Stimulated activated CD4-positive, alpha-beta T cell treated with anti-CD3 and anti-CD28 coated beads, TNF-alpha, amount 100 ng/mL, for 24 hours (primary cell): ENCODE results near the gene DACT1.

Experiments used
- DNase-seq, 3 experiments: peaks; one replicate each; pipeline ENCODE4 v3.0.0-alpha.2; 2020; ENCODE audit warnings: low read depth in 3 of 3

Gene DACT1

DNA sequence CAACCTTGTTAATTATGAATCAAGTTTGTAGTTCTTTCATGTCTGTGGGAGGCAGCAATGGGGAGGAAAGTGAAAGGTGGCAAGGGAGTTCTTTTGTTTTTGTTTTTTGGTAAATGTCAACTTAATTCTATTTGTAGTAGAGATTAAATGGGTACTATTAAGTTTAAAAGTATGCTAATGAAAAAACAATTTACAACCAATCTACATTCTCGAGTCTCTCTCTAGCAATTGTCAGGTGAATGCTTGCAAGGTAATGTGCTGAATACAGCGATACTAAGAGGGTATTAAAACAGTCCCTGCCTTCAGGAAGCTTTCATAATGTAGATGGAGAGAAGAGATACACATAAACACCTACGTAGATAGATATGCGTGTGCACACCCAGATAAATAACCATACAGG is 1.6 kb upstream of the DACT1 start:
- no peak for DNase-seq

GRCh38 chr14:58637040-58637390 is 747 bp upstream of the DACT1 start:
- DNase-seq: peak in 1 of 3 experiments; percentile 46

GRCh38 chr14:58638231-58639197 is 752 bp downstream of the DACT1 start:
- peak in 1 of 3 experiments; percentile 22 for DNase-seq

- DNase-seq: no peak
Observed at GRCh38 chr14:58639198-58639565, 1.4 kb downstream of the DACT1 start.

GRCh38 chr14:58639842-58640484 is 2.2 kb downstream of the DACT1 start:
- DNase-seq: no peak

DNA sequence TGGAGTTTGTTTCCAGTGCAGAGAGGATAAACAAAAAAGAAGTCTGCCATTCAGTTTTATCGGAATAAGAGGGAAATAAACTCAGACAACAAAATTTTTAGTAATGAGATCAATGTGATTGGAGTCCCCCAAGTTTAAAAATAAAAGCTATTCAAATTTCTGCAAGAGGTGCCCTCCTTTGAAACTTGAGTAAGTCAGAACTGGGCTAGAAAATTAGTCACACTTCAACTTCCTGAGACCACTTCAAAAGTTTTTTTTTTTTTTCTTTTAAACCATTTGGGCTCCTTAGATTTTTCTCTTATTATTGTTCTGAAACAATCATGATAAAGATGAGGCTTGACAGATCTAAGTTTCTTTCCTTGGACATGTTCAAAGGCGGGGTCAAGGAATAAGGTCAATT is 3.2 kb downstream of the DACT1 start:
- DNase-seq: no peak

GRCh38 chr14:58641509-58641908 is 3.7 kb downstream of the DACT1 start:
- DNase-seq: no peak

- DNase-seq: no peak
Observed at GRCh38 chr14:58643366-58643765, 5.6 kb downstream of the DACT1 start.

- DNase-seq: no peak
Observed at GRCh38 chr14:58645641-58646040, 7.9 kb downstream of the DACT1 start.

DNA sequence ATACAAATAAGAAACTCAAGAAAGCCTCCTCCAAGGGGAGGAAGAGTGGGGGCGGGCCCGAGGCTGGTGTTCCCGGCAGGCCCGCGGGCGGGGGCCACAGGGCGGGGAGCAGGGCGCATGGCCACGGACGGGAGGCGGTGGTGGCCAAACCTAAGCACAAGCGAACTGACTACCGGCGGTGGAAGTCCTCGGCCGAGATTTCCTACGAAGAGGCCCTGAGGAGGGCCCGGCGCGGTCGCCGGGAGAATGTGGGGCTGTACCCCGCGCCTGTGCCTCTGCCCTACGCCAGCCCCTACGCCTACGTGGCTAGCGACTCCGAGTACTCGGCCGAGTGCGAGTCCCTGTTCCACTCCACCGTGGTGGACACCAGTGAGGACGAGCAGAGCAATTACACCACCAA is 8.7 kb downstream of the DACT1 start:
- no peak for DNase-seq

DNA sequence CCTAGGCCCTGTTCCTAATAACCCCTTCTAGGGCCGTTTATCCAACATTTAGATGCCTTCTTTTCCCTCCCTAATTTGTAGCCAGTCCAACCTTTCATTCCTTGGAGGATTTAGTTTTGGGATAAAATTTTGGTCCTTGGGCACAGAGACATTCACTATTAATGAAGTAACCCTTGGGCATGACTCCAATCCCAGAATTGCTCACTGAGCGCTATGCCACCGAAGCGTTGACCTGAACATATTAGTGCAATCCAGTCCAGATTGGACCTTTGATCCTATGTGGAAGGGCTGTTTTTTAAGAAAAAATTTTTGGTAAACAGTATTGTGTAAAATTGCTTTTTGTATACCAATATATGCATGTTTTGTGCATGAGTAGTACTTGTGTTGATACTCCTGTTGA is 10.0 kb downstream of the DACT1 start:
- no peak for DNase-seq

- DNase-seq: no peak
Observed at GRCh38 chr14:58650857-58651256, 13.1 kb downstream of the DACT1 start.

DNA sequence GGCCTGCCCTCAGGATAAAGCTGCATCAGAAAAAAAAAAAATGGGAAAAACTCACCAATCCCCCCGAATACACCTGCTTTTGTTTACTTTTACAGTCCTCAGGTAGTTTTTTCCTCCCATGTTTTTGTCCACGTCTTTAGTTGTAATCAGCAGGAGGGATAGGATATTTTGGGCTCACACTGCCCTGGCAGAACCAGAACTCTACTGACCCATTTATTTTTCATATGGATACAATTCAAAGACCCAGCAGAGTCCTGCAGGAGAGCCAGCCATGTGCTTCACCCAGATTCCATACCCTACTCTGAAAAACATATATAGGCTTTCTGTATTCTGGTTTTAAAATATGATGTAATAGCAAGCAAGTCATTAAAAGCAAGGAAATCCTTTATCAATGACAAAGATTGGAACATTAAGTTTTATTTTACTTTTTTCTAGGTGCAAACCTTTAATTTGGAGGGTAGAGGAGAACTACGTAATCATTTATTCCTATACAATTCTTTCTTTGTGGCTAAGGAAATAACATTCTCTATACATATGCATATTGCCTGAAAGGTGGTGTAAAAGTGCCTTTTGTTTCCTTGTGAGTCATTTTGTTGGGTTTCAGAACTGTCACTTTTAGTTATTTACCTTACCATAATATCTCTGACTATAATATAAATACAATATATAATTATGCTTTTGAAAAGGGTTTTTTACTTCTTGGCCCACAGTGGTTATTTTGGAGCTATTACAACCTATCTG is 19.1 kb downstream of the DACT1 start:
- no peak for DNase-seq

DNA sequence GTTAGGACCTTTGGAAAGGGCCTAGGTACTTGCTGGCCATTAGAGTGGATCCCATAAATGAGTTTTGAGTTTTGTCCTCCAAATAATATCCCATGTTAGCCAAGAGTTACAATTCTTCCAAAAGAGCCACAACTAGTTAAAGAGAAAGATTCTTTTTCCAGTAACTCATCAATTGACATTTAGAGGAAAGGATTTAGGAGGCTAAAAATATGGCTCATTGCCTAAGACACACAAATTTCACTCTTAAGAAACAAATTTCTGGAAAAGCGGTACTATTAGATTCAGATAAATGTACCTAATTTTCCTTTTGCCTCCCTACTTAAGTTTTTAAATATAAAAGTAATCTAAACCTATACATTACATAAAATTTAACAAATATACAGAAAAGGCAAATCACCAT is 21.3 kb downstream of the DACT1 start:
- no peak for DNase-seq

DNA sequence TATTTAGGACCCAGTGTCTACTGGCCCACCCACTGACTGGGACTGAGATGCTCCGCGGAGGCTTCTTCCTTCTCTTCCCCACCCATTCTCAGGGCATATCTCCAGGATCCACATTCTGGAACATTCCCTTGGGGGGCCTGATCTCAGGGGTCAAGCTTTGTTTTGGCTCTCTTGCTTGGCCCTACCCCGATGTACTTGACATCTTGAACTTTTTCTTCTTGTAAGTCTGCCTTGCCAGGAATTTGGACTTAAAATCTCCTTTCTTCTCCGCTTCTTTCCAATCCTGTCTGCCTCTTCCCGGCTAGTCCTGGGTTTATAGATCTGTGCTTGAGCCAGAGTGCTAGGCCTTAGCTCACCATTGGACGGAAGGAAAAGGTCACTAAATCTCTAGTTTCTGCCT is 22.1 kb downstream of the DACT1 start:
- no peak for DNase-seq

GRCh38 chr14:58660407-58660806 is 22.6 kb downstream of the DACT1 start:
- DNase-seq: no peak

DNA sequence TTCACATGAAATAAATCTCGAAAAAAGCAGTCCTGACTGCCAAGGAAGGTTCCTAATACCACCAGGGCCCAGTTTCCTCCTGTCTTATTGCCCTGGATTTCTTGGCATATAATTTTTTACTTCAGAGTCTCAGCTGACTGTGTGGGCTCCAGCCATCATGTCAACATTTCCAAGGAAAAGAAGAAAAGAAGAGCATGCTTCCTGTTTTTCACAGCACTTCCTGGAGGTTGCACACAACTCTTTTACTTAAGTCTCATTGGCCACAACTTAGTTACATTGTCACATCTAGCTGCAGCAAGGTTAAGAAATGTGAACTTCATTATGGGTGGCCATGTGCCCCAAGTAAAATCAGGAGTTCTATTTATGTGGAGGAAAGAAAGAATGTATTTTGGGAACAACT is 24.3 kb downstream of the DACT1 start:
- no peak for DNase-seq

DNA sequence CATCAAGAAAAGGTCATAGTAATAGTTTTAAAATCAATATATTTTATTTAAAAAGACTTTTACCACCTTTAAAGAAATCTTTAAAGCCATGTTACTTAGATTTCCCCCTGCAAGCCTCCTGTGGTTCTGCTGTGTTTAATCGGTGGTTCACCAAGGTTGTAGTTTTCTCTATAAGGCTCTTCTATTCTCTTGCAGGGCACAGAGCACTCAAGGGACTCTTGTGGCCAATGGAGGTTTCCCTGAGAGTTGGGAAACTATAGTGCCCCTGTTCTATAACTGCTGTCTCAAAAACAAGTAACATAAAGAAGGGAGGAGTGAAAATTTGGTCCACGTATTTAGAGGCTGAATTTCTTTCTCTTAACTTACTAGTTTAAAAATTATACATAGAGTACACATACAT is 25.0 kb downstream of the DACT1 start:
- no peak for DNase-seq

- DNase-seq: no peak
Observed at GRCh38 chr14:58663494-58664111, 25.8 kb downstream of the DACT1 start.

DNA sequence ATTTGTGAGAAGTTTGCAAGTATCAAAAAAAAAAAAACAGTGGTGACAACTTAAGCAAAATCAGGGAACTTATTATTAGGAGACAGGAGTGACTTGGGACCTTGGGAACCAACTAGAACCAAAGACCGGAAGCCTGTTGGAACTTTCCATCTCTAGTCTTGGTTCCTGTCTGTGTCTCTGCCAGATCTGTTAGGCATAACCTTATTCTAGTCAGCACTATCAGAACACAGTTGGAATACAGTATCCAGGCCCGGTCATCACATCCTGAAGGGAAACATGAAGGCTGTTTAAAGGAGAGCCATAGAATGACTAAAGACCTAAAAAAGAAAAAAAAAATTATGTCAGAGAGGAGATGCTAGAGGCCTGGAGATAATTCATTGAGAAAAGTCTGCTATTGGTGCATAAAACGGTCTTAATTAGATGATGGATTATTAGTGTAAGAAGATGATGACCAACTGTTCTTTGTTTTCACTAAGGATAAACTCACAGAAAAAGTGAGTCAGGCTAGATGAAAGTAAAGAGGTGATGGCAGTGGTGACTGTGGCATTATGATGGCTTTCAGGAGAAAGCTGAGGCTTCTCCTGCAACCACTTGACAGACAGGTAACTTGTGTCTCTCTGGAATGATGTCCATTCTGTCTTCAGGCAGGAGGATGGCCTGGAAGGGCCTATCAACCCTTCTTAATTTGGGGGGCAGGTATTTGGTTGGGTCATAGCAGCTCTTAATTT is 28.2 kb downstream of the DACT1 start:
- DNase-seq: no peak

GRCh38 chr14:58666737-58667136 is 29.0 kb downstream of the DACT1 start:
- no peak for DNase-seq

DNA sequence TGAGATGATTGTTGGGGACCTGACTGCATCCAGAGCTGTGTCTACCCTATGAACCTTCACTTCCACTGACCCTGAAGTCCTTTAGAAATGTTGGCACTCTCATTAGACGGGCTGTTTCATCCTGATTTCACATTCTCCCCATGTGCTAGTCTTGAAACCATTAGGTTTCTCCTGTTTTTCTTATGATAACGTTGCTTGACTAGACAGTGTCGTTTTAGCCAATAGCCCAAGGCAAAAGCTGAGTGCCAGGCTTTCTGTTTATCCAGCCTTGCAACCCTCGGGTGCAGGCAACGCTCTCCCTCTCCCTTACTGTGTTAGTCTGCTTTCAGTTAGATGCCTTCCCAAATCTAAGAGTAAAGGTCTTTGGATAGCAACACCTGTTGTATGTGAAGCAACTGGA is 30.1 kb downstream of the DACT1 start:
- no peak for DNase-seq
